Choroid plexus epithelial cell (primary cell): ENCODE results near the gene ZNF630.
"Not testable (repeated sequence)": the region's sequence is repeated elsewhere in the genome, so short reads cannot be mapped to it uniquely, and the experiment has no call there.

Experiments used
- DNase-seq: peaks from one replicate; pipeline ENCODE4 v3.0.0-alpha.2; 2010; ENCODE audit warnings: low read depth
- H3K4me3 ChIP-seq: 2 replicates; pipeline ENCODE4 v1.5.1; 2011; ENCODE audit warnings: low read depth, mild to moderate bottlenecking, control low read depth, low read length, moderate library complexity
- CTCF ChIP-seq: conservative IDR thresholded peaks from 2 replicates; pipeline ENCODE4 v1.5.1; 2011; ENCODE audit warnings: low read depth, mild to moderate bottlenecking, control low read depth, inconsistent platforms, low read length, moderate library complexity

The ZNF630 gene

GRCh38 chrX:48058621-48059295, 12.7 kb downstream of the ZNF630 start:
- DNase-seq, result no peak
- H3K4me3 ChIP-seq, result no peak overlapping the region
- no peak for TF ChIP-seq CTCF

GRCh38 chrX:48046846-48047245, 24.6 kb downstream of the ZNF630 start:
- no peak overlapping the region for H3K4me3 ChIP-seq
- TF ChIP-seq CTCF, result no peak
- no peak for DNase-seq

- H3K4me3 ChIP-seq, result no peak overlapping the region
- DNase-seq, result peak; percentile 70
- no peak for TF ChIP-seq CTCF
These were observed 25.8 kb downstream of the ZNF630 start for GRCh38 chrX:48045410-48046311.

DNA sequence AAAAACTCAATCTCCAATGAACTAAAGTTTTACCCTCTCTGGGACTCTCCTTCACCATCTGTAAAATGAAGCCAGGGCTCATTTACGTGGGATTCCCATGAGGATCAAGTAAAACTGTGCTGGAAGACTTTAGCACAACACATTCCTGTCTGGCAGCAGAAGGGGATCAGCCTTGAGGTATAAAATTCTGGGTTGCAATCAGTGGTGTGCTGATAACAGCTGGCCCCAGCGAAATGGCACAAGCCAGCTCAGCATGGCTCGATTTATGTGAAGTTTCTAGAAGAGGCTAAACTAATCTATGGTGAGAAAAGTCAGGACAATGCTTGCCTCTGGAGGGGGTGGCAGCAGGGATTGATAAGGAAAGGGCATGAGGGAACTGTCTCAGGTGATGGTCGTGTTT, 28.4 kb downstream of the ZNF630 start:
- DNase-seq, result no peak
- no peak for TF ChIP-seq CTCF
- no peak overlapping the region for H3K4me3 ChIP-seq

DNA sequence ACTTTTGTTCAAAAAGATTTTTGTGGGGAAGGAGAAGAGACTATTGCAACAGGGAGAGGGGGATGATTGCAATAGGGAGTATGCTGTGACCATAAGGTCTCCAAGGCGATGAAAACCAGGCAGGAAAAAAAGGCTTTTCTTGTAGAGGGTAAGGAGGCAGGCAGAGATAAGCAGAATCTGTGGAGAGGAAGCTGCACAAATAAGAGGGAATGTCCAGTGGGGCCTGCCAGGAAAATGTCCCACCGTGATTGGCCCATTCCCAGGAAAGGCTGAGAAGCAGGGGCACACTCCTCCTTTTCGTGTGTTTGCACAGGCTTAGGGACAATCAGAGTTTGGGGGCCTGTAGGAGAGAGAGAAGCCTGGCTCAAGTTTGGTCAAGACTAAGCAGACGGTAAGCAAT, 35.5 kb downstream of the ZNF630 start:
- DNase-seq, result peak; percentile 16
- no peak overlapping the region for H3K4me3 ChIP-seq
- no peak for TF ChIP-seq CTCF

GRCh38 chrX:48030641-48031173, 40.7 kb downstream of the ZNF630 start:
- DNase-seq, H3K4me3 ChIP-seq: not testable (repeated sequence)

- no peak overlapping the region for H3K4me3 ChIP-seq
- DNase-seq, result no peak
- TF ChIP-seq CTCF, result no peak
These were observed 41.2 kb downstream of the ZNF630 start for GRCh38 chrX:48030237-48030636.
